Stimulated activated CD4-positive, alpha-beta T cell treated with anti-CD3 and anti-CD28 coated beads, Interleukin-2, amount 100 ng/mL, for 4 hours (primary cell): ENCODE data around the gene HDAC7.
"Not testable (repeated sequence)": the region's sequence is repeated elsewhere in the genome, so short reads cannot be mapped to it uniquely, and the experiment has no call there.

Experiments used
- DNase-seq: peaks from one replicate; pipeline ENCODE4 v3.0.0-alpha.2; 2020; ENCODE audit warnings: low read depth

The HDAC7 gene

DNA sequence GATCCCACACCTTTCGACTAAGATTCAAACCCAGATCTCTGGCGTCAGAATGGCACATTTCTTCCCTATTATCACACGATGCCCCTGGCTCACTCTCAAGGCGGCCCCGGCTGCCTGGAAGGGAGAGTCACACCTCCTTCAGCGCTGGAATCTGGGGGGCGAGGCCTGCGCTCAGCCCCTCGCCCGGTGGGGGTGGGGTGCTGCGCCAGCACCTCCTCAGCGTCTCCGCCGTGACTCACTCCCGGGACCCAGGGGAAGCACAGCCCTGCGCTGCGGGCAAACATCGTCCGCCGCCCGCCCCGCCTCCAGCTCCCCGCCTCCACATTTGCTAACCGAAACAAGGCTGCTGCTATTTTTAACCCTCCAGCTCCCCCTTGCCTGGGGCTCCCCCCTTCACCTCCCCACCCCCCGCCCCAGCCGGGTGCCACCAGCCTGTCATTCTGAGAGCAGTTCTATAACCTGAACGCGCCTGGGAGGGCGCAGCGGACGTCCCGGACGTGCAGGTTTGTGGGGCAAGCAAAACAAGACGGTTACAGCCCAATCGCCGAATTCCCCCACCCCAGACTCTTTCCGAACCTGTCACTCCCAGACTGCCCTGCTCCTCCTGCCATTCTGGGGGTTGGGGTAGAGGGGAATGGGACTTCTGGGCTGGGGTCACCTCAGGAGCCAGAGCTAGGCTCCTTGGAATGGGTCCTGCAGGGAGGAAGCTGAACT, 6.7 kb downstream of the HDAC7 start:
- DNase-seq, result peak; percentile 94

DNA sequence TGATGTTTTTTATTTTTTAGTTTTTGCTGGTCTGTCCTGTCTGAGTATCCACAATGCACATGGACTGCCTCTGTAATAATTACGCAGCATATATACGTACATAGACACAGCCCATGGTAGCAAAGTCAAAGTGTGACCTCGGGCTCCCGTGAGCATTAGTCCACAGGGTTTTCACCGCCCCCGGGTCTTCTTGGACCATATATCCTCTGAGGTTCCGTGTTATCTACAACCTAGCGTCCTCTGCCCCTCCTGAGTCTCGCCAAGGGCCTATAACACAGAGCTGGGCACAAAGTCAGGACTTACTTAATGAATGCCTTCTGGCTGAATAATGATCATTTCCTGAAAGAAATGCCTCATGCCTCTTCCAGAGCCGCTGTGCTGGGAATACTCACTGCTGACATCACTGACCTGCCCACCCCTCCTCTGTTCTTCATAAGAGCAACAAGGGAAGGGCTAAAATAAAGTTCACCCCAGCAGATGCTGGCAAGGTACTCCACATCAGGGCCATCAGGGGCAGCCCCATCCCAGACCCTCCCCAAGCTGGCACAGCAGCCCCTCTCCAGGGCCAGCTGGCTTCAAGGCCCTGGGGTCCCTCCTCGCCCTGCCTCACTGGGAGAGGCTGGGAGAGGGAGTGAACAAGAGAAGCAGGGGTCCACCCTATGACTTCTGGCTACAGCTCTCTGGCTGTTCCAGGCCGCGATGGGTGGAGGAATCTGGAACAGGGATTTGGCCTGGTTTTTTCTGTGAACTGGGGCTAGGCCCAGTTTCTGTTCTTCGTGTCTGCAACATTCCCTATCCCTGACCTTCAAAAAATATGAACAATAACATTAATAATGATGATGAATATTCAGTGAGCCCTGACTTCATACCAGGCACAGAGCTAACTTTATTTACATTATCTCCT, 7.9 kb downstream of the HDAC7 start:
- DNase-seq, result no peak

DNA sequence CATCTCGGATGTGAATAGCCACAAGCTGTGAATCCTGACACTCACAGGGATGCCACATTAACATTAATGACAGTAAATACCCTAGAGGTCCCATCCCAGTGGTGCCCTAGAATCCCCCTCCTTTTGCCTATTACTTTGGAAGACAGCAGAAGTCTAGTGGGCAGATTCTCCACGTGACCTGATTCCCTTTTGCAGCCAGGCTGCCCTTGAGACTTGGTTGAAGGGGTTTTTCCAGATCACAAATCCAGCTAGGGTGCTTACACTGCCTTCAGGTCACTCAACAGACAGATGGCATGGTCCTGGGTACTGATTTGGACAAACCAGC, 8.7 kb downstream of the HDAC7 start:
- DNase-seq, result no peak

DNA sequence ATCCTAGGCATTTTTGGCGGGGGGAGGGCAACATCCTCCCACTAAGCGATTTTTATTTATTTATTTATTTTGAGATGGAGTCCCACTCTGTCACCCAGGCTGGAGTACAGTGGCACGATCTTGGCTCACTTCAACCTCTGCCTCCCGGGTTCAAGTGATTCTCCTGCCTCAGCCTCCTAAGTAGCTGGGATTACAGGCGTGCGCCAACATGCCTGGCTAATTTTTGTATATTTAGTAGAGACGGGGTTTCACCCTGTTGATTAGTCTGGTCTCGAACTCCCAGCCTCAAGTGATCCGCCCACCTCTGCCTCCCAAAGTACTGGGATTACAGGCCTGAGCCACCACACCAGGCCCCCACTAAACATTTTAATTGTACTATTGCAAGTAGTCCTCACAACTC, 10.2 kb downstream of the HDAC7 start:
- DNase-seq, result not testable (repeated sequence)

DNA sequence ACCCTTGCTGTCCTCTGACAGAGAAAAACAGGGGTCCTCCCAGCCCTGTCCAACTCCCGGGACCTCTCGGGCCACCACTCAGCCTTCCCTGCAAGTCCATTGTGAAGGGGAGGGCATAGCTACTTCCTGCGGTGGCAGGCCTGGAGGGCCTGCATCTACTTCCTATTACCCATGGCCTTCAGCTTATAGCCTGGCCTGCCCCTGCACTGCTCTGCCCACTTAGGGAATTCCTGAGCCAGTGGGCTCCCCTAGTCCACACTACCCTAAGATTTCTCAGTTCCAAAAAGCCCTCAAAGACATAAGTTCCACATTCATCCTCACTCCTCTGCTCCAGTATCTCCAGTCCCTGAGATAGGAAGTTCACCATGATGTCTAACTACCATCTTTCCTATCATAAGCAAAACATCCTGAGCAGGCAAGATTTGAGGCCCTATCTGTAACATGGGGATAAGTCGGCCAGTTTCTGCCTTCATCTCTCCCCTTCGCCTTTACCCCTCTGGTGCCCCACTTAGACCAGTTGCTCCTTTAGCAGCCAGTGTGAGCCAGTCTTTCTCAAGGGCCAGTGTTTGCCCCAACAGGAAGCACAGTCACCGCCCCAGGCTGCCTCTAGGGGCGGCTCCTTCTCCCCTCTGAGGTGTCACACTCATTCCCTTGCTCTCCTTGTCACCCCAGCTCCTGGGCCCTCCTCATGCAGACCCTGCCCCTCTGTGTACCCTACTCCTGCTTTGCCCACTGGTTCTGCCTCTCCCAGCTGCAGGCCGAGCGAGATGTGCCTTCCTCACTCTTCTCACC, 10.9 kb downstream of the HDAC7 start:
- no peak for DNase-seq

DNA sequence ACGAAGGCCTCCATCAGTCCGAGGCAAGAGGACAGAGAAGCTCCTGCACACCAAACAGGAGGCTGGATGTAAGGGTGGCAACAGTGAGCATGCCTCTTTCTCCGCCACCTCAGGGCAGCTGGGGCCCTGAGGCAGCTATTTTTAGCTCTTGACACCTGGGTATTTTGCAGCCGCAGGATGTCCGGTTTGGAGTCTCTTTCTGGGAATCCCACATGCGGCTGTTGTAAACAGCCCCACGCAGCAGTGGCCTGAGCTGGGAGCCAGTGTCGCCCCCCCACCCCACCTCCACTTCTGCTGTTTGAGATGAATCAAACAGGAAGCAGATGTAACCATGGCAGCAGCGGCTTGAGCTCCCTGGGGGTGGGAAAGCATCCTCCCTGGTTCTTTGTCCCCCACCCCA, 11.7 kb downstream of the HDAC7 start:
- DNase-seq, result peak; percentile 71

DNA sequence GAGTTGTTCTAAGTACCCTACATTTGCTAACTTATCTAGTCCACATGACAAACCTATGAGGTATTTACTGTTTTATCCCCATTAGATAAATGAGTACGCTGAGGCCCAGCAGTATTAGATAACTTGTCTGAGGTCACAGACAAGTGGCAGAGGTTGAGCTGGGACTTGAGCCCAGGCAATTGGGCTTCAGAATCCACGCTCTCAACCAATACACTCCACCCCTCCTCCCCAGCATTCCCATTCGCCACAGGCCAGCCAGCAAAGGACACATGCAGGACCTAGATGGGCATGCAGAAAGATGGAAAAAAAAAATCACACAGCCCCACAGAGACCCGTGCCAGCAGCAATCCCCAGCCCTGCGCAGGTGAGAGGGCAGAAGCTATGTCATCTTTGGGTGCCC, 12.4 kb downstream of the HDAC7 start:
- no peak for DNase-seq

DNA sequence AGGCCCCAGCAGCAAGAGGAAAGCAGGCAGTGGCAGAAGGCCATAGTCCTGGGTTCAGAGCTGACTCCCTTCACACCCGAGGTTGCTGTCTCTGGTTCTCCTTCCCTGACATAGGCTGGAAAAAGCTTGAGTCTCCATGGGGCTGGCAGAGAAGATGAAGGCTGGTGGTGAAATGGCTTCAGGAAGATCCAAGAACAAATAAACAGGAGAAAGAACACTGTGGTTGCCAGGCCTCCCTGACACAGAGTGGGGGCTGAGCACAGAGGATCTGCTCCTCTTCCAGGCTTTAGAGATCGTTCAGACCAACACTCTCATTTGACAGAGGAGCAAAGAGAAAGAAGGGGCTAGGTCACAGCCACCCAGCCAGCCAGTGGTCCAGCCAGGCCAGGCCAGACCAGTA, 14.3 kb downstream of the HDAC7 start:
- no peak for DNase-seq

DNA sequence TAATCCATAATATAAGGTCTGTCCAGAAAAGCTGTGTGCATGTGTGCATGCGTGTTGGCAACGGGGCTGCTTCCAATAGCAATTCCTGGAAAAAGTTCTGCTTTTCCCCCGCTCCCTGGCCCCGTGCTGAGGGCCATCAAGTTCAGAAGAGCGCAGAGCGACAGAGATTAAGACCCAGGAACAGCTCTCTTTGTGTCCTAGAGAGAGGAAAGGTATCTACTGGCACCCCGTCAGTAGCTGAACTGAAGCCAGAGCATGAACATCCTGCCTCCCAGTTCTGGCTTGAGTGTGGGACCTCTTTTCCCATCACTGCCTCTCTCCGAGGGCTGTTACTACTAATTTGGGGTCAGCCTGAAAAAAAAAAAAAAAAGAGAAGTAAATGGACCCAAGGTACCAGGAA, 15.5 kb downstream of the HDAC7 start:
- DNase-seq, result no peak

DNA sequence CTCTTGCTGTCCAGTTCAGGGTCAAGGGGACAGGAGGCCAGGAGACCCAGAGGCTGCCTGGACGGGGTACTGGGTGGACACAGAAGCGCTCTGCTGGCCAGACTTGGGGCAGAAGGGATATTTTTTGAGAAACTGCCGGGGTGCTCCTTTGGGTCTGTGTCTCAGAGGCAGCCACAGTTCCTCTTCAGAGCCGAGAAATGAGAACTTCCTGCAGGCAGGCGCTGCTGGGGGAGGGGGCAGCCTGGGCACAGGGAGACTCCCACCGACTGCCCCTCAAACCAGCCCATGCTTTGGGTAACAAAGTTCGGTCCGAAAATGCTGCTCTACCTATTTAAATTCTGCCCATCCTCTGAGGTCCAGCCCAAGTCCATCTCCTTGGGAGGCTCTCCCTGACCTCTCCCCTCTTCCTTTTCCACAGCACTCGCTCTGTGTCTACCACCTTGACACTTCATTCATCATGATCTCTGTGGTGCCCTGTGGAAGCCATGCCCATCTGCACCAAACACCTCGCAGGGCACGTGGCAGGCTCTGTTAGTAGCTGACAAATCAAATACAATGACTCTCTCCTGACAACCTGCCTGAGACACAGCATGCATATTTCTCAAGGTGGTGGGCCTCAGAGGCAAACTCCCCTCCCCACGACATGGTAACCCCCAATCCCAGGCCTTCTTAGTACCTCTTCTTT, 16.4 kb downstream of the HDAC7 start:
- DNase-seq, result no peak

DNA sequence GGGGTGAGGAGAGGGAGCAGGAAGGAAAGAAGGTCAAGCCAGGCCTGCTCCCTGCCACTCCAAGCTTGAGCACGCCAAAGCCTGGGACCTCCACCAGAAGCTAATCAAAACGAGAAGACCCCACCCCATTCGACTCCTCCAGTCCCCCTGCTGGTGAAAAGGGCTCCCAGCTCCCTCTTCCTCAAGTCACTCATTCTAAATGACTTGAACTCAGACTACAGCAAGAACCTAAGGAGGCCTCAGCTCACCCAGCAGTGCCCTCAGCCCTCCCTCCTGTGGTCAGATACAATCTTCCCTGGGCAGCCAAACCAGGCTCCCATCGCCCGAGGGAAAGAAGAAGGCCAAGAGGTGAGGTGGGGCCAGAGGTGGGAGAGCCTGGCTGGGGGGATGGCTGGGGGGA, 17.4 kb downstream of the HDAC7 start:
- DNase-seq, result no peak

DNA sequence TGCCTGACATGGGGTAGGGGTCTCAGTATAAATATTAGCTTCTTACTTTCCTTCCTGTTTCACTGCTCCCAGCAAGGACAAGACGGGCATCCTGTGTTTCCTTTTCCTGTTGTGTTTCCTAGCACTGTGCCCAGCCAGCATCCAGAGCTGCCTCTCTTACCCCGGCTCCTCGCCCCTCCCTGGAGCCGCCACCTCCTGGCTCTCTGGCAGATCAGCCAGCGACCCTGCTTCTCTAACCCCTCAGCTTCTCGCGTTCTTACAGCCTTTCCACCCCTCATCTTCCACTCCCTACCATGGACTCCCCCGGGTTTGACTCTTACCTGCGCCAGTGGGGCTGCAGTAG, 17.8 kb downstream of the HDAC7 start:
- no peak for DNase-seq

DNA sequence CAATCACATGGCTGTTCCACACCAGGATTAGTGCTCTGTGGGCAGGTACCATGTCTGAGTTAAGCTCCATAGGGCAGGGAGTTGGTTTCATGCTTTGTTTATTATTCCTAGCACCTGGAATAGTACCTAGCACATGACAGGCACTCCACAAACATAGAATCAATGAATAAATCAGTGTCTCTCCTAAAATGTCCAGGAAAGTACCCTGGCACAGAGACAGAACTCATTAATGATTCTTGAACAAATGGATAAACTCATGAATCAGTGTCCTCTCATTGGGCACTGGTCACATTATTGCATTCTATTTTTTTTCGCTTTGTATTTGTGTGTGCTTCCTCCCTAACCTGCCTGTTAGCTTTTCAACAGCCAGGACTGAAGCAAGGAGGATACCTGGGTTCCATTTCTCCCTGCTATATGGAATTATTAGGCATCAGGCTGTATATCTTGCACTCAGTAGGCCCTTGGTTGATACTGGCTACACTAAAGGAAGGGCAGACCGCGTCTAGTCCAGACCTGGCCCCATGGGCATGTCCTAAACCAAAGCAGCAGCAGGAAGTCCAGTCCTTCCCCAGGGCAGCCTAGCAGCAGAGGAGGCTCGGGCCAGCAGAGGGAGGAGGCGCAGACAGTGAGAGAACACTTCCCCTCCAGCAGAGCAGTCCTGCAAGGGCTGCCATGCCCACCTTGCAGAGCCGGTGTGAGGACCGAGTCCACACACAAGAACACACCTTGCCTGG, 18.4 kb downstream of the HDAC7 start:
- DNase-seq, result no peak

DNA sequence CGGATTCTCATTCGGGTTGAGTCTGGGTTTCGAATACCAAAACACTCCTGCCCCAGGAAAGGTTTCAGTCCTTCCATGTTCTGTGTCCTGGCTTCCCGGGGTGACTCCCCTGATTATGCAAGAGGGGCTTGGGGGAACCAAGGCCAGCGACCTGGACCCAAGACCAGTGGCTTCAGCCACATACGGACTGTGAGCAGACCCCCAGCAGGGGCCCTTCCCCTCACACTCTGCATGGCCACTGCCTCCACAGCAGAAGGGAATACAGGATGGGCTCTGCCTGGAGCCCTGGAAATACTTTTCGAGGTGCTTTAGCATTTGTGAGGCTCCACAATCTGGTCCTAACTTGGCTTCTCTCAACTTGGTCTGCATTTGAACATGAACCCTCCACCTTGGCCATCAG, 19.1 kb downstream of the HDAC7 start:
- no peak for DNase-seq

DNA sequence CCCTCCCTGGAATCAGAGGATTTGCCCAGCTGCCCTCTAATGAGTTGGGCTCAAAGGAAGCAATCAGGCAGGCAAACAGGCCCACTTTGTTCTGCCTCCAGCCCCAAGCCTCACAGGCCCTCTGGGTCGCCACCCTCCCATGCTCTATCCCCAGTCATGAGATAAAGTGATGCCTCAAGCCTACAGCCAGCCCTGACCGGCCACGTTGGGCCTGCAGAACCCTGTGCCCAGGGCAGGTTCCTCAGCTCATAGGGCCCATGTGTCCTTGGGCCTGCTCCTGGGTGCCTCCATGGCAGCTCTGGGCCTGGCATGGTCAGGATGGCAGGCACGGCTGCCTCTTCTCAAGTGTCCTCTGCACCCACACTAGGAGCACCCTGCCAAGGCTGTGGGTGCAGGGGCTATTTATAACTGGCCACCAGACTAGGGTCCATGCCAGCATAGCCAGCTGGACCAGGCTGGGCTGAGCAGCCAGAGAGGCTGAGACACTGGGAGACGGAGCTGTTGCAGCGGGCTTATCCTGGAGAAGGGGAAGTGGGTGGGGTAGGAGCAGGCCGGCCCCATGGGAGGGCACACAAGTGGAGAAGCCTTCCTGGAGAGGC, 20.2 kb downstream of the HDAC7 start:
- no peak for DNase-seq

DNA sequence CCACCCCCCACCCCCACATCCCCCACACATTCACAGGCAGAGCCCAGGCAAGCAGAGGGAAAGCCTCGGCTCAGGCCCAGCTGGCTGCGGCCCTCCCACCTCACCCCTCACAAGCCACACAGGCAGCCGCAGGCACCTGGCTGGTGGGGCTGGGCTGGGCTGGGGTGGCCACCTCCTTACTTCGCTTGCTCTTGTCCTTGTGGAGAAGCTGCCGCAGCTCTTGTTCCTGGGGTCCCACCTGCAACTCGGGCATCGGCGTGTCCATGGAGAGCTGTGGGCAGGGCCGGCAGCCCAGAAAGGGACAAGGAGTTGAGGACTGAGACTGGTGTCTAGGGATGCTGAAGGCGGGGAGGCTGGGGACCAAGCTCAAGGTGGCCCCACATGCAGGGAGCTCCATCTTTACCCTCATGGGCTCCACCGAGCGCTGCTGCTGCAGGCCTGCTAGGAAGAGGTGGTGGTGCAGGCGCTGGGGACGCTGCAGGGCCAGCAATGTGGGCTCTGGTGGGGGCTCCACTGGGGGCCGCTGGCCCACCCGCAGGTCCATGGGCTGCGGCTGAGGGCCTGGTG, 21.2 kb downstream of the HDAC7 start:
- no peak for DNase-seq

DNA sequence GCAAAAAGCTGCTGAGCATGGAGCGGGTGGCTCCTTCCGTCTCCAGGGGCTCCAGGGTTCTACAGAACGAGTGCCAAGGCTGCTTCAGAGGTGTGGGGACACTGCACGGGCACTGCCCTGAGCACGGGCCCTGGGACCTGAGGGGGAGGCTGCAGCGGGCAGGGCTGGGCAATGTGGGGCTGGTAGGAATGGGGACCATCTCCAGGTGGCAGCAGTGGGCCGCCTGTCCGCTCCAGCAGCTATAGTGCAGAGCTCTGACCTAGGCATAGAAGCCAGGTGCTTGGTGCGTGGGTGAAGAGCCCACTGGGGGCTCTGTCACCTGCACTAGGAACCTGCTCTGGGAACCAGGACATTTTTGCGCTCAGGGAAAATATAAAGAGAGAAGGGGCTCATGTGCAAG, 22.3 kb downstream of the HDAC7 start:
- no peak for DNase-seq

DNA sequence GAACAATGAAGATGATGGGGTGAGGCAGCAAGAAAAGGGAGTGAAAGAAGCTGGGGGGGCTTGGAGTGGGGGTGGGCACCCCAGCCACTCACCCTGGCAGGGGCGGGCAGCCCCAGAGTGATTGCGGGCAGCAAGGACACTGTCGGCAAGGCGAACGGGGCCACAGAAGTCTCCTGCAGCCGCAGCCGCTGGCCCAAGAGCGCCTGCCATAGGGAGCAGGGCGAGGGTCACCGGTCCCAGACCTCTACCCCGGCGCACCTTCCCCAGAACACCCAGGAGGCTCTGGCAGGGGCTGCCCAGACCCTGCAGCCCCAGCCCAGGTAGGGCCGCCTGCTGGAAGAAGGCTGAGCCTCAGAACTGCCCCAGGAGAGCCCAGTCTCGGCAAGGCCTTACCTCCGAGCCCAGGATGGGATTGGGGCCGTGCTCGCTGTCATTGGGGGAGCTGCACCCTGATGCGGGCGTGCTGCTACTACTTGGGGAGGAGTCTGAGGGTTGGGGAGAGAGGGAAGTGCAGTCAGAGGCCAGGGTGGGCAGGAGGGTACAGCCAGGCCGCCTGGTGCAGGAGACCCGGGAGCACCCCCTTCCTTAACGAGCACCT, 23.8 kb downstream of the HDAC7 start:
- DNase-seq, result no peak

DNA sequence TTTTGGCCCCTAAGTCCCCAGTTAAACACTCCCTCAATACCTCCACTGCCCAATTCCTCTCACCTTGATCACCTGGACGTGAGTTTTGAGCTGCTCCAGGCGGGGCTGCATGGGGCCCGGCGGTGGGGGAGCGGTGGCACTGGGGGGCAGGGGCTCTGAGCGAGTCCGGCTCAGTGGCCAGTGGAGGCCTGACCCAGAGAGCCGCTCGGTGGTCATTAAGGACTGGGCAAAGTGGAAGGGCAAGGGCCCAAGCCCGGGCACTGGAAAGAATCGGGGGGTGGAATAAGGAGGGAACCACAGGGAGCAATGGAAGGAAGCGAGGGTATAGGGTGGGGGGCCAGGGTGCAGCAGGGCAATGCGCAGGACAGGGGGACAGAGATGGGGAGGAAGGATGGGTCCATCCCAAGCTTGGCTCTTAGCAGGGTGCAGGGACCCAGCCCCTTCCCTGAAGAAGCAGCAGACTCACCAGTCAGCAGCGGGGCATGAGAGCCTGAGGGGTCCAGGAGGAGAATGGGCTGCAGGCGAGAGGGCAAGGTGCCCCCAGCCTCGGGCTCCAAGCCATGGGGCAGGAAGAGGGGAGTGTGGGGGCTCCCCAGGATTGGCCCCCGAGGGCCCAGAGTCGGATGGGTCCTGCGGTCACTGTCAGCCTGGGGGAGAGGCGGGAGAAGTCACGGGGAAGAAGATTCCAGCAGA, 24.4 kb downstream of the HDAC7 start:
- DNase-seq, result no peak

DNA sequence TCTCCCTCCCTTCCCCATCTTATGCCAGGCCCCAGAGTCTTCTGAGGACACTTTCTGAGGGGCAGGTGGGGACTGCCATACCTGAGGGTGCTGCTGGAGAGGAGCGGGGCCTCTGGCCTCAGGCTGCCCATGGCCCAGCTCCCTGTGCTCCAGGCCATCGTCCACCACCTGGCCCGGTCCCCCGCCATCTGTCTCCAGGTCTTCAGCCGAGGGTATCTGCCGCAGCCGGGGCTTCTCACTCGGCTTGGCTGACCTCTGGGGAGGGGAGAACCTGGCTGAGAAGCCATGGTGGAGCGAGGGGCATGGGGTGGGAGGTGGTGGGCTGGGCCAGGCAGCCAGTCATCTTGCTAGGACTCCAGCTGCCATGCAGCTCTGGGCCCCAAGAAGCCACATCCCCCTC, 25.0 kb downstream of the HDAC7 start:
- no peak for DNase-seq
